Ovary (tissue), 9 donors: ENCODE data around the gene RTN1. TPM values are rescaled to one million over a fixed set of nuclear protein-coding genes. Genes with fewer than 3 reads are reported as not detected.

Experiments
- DNase-seq, 5 donors: peaks; one replicate each; pipeline ENCODE4 v3.0.0-alpha.2; 2019 to 2020
- H3K27ac ChIP-seq, 2 donors: fragments of 200-600 bp; one replicate each; pipeline versions ENCODE4 v1.5.1 to v1.8.0; 2019 to 2022
- H3K27me3 ChIP-seq: fragments of 200-600 bp; one replicate; pipeline ENCODE4 v1.8.0; 2022
- H3K36me3 ChIP-seq: fragments of 200-600 bp; sonication (generic); one replicate; pipeline ENCODE4 v1.5.1; 2019
- H3K4me1 ChIP-seq: one replicate; pipeline ENCODE4 v1.8.1; 2013; ENCODE audit warnings: mild to moderate bottlenecking, moderate library complexity; ENCODE audit not compliant: insufficient read depth
- H3K4me3 ChIP-seq: fragments of 200-600 bp; sonication (generic); one replicate; pipeline ENCODE4 v1.5.1; 2017
- H3K9me3 ChIP-seq, 2 donors: fragments of 200-600 bp in 1 of 2; sonication (generic) in 1 of 2; one replicate each; pipeline versions ENCODE4 v1.5.1 to v1.8.1; 2013 to 2019; ENCODE audit warnings: mild to moderate bottlenecking in 1 of 2, moderate library complexity in 1 of 2
- CTCF ChIP-seq, 3 donors: fragments of 450-650 bp in 2 of 3; fragments of 200-600 bp in 1 of 3; IDR thresholded peaks; one replicate each; pipeline versions ENCODE4 v1.5.1 to v1.8.0; 2016 to 2022; ENCODE audit warnings: antibody characterized with exemption in 3 of 3, mild to moderate bottlenecking in 1 of 3
- EP300 ChIP-seq: sonication (generic); formaldehyde crosslinking; IDR thresholded peaks from one replicate; pipeline ENCODE4 v1.6.1; 2017; ENCODE audit warnings: antibody characterized with exemption
- POLR2A ChIP-seq: fragments of 450-650 bp; IDR thresholded peaks from one replicate; pipeline ENCODE4 v1.6.1; 2017; ENCODE audit warnings: antibody characterized with exemption, mild to moderate bottlenecking, moderate library complexity
- WGBS, 3 donors: extraction: QIAGEN DNeasy Blood & Tissue Kit in 1 of 3; methylation state at CpG; one replicate each; pipeline versions ENCODE4 v1.1.5 to v1.1.7; 2013 to 2017; 5-methylcytosine and 5-hydroxymethylcytosine counted together
- intact Hi-C, 4 donors: fragments of 100-400 bp; cut with DNase I; formaldehyde crosslinking; loops; one replicate each; pipeline versions ENCODE4 v1.11.0 to v1.15.1; 2022 to 2023
- polyA plus RNA-seq, 2 donors: library from polyadenylated mRNA; stranded (reverse); fragments of 200-250 nt in 1 of 2; fragments of 350-450 nt in 1 of 2; fragmentation: Illumina TruSeq in 1 of 2; extraction: RNeasy Lipid Tissue Mini Kit (QIAGEN cat#74804) in 1 of 2; gene quantifications; one replicate each; pipeline ENCODE4 v1.2.3, GENCODE V29; 2013 to 2014
- total RNA-seq, 7 donors: library from RNA; depleted of rRNA in 2 of 7; stranded (reverse); fragments of >200 nt in 2 of 7; fragmentation: NEBNext Ultra II Directional in 3 of 7; extraction: Animal tissue kit (Norgen Biotek cat#: 25700) in 3 of 7; gene quantifications; one replicate each; pipeline versions ENCODE4 v1.1.0 to v1.2.4, GENCODE V29; 2016 to 2023
- donor health status: DM: no; HTN: no; CAD: no; lungs with moderate emphysema.
- donor health status: DM: no; HTN: no; CAD: no.
- donor health status: Bipolar disorder and iron deficiency.
- donor health status: DM: yes; HTN: yes; CAD: no.
- donor health status: DM: no; HTN: no; CAD: no.
- donor health status: DM: yes; HTN: yes; CAD: no.

RTN1 gene
- total and polyA plus RNA-seq, 9 donors = 0.51 to 10.2 (median 1.00) TPM

GRCh38 chr14:59633486-59633885 is 237.1 kb downstream of the RTN1 start:
- H3K4me1 ChIP-seq = peaks cover 2% of the 10 kb centered on the region
- intact Hi-C loops = no loop called here
- no peaks in the 10 kb centered on the region for H3K27me3 ChIP-seq
- no peaks in the 10 kb centered on the region for H3K36me3 ChIP-seq
- WGBS, 3 donors = 47 to 58% (median 51%) methylated on average over 3 of the region's 3 CpGs
- TF ChIP-seq POLR2A (no peak), CTCF (IDR thresholded peaks at IDR 0.05) (no peak), EP300 (no peak)
- DNase-seq = no peak
- peaks cover 0 to 5% of the 10 kb centered on the region in 2 donors for H3K9me3 ChIP-seq
- no peak overlapping the region for H3K4me3 ChIP-seq
- H3K27ac ChIP-seq = no peak overlapping the region

- Histone ChIP-seq H3K4me3 (no peak overlapping the region), H3K9me3 (peaks cover 0 to 5% of the 10 kb centered on the region in 2 donors), H3K36me3 (no peaks in the 10 kb centered on the region), H3K27ac (no peak overlapping the region), H3K4me1 (peaks cover 2% of the 10 kb centered on the region), H3K27me3 (no peaks in the 10 kb centered on the region)
- intact Hi-C loops = no loop called here
- 43 to 68% (median 51%) methylated on average over 3 of the region's 3 CpGs for WGBS, 3 donors
- no peak for DNase-seq
- no peak for TF ChIP-seq EP300
- TF ChIP-seq POLR2A = no peak
- no peak for TF ChIP-seq CTCF (IDR thresholded peaks at IDR 0.05)
Measured at GRCh38 chr14:59632381-59632780, 238.2 kb downstream of the RTN1 start.

- H3K4me3 ChIP-seq = no peak overlapping the region
- H3K27ac ChIP-seq = no peak overlapping the region
- no peaks in the 10 kb centered on the region for H3K36me3 ChIP-seq
- H3K27me3 ChIP-seq = no peaks in the 10 kb centered on the region
- TF ChIP-seq POLR2A = no peak
- no peak for TF ChIP-seq CTCF (IDR thresholded peaks at IDR 0.05)
- peaks cover 2% of the 10 kb centered on the region for H3K4me1 ChIP-seq
- intact Hi-C loops = no loop called here
- WGBS, 3 donors = 19 to 28% (median 25%) methylated on average over 3 of the region's 3 CpGs
- peaks cover 0 to 5% of the 10 kb centered on the region in 2 donors for H3K9me3 ChIP-seq
- no peak for DNase-seq
Measured at GRCh38 chr14:59631237-59631636, 239.3 kb downstream of the RTN1 start.

GRCh38 chr14:59630288-59630963 is 240.2 kb downstream of the RTN1 start:
- Histone ChIP-seq H3K36me3 (no peaks in the 10 kb centered on the region), H3K4me1 (peaks cover 2% of the 10 kb centered on the region), H3K9me3 (peaks cover 0 to 5% of the 10 kb centered on the region in 2 donors), H3K27me3 (no peaks in the 10 kb centered on the region), H3K27ac (no peak overlapping the region), H3K4me3 (no peak overlapping the region)
- intact Hi-C loops = no loop called here
- WGBS, 3 donors = 1 to 2% (median 2%) methylated on average over 37 to 57 of the region's 57 CpGs
- no peak for DNase-seq
- TF ChIP-seq CTCF (IDR thresholded peaks at IDR 0.05) (no peak), EP300 (no peak), POLR2A (no peak)
